RWPE1 (cell line): ENCODE data around the gene ZMAT3.

ENCODE experiments used
- CTCF ChIA-PET: fragments of 350-600 bp; sonication (Branson Sonifier 250); formaldehyde crosslinking; extraction: SDS; loops from one replicate; lab custom pipeline; 2021; lab: Yijun Ruan, JAX
- POLR2A ChIA-PET: fragments of 400-600 bp; formaldehyde crosslinking; extraction: SDS; loops from one replicate; lab custom pipeline; 2020; ENCODE audit warnings: antibody characterized with exemption; ENCODE audit not compliant: low non-redundant PET; lab: Yijun Ruan, JAX
- DNase-seq: peaks from one replicate; pipeline ENCODE4 v3.0.0; 2012; ENCODE audit warnings: low spot score
- H3K27ac ChIP-seq: fragments of 450-650 bp; 2 replicates; pipeline ENCODE4 v1.5.1; 2017
- CTCF ChIP-seq: fragments of 450-650 bp; conservative IDR thresholded peaks from 2 replicates; pipeline ENCODE4 v1.5.1; 2017; ENCODE audit warnings: low read depth, mild to moderate bottlenecking

The ZMAT3 gene

DNA sequence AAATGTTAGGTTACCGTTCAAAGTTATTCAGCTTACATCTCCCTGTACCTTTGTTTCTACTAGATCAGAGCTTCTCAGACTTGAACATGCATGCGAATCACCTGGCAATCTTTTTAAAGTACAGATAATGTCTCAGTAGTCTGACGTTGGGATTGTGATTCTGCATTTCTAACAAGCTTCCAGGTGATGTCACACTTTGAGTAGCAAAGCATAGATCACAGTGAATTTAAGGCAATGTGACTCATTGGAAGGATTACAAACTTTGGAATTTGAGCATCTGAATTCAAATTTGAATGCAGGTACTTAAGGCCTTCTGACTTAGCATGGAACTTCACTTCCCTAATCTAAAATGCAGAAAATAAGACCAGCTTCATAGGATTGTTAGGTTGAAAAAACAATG lies 10.8 kb upstream of the ZMAT3 start:
- TF ChIP-seq CTCF = no peak
- POLR2A ChIA-PET = no interaction called here
- no peak overlapping the region for H3K27ac ChIP-seq
- DNase-seq = no peak
- CTCF ChIA-PET = interaction anchor here (0.7 to 1.3 kb wide), 2 partner anchors 233 to 971 kb away, joined by 3 to 5 read pairs; no protein-coding TSS in a partner anchor

GRCh38 chr3:179081885-179082284 lies 10.3 kb upstream of the ZMAT3 start:
- no peak for TF ChIP-seq CTCF
- DNase-seq = no peak
- H3K27ac ChIP-seq = no peak overlapping the region
- CTCF ChIA-PET = interaction anchor here (1.3 kb wide), 1 partner anchor 234 kb away, joined by 5 read pairs; no protein-coding TSS in a partner anchor
- POLR2A ChIA-PET = no interaction called here

DNA sequence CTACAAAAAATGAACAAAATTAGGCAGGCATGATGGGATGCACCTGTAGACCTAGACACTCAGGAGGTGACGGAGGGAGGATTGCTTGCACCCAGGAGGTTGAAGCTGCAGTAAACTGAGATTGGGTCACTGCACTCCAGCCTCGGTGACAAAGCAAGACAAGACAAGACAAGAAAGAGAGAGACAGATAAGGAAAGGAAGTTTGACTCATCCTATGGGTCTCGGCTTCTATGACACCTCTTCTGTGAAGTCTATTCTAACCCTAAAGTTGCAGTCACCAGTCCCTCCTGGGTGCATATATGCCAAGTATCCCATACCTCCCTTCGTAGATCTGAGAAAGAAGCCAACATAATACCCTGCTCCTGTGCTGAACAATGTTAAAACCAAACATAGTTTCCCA lies 7.9 kb upstream of the ZMAT3 start:
- DNase-seq = no peak
- POLR2A ChIA-PET = no interaction called here
- CTCF ChIA-PET = no interaction called here

GRCh38 chr3:179076243-179077027 lies 4.8 kb upstream of the ZMAT3 start:
- ChIA-PET CTCF (no interaction called here), POLR2A (no interaction called here)
- TF ChIP-seq CTCF = no peak
- DNase-seq = no peak
- no peak overlapping the region for H3K27ac ChIP-seq

More for the DNA sequence above, 7.9 kb upstream of the ZMAT3 start:
- TF ChIP-seq CTCF = no peak
- H3K27ac ChIP-seq = no peak overlapping the region

DNA sequence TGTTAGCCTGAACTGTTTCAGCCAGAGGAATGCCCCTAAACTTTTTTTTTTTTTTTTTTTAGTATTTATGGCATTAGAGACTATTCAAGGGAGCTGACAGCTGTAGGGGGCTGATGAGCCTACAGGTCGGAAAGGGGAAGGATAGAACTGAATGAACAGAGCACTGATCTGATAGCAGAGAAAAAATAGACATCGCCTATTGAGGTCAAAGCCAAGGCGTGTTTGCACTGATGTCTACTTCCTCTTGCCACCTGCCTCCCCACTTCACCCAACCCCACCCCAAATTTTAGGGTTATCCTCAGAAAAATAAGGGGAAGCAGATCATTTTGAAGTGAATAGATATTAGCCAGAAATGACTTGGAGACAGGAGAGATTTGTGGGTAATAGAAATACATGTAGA lies 3.0 kb upstream of the ZMAT3 start:
- CTCF ChIA-PET = interaction anchor here (0.6 to 0.7 kb wide), 2 partner anchors 241 to 247 kb away, joined by 3 read pairs; no protein-coding TSS in a partner anchor
- TF ChIP-seq CTCF = no peak
- no peak for DNase-seq
- POLR2A ChIA-PET = interaction anchor here (0.6 kb wide), 1 partner anchor 74 kb away, joined by 4 read pairs; no protein-coding TSS in a partner anchor
- H3K27ac ChIP-seq = no peak overlapping the region

DNA sequence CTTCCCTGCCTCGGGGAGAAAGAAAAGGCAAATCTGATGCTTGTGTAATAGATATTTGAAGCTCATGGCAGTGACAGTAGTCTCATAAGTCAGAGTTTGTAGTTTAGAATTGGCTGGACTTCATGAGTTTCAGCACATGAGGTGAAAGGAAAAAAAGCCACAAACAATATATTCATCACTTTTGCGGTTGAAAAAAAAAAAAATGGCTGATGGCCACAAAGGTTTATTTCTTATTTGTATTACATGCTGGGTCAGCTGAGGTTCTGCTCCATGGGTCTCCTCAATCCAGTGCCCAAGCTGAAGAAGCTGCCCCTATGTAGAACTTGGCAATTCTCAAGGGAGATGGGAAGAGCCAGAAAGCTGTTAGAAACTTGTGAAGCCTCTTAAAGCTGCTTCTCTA lies 2.2 kb upstream of the ZMAT3 start:
- no peak overlapping the region for H3K27ac ChIP-seq
- DNase-seq = no peak
- no peak for TF ChIP-seq CTCF
- CTCF ChIA-PET = interaction anchor here (0.6 to 0.7 kb wide), 2 partner anchors 242 to 248 kb away, joined by 3 read pairs; no protein-coding TSS in a partner anchor
- POLR2A ChIA-PET = no interaction called here
